ENCODE data around the gene GPER1. TPM values are rescaled to one million over a fixed set of nuclear protein-coding genes. Genes with fewer than 3 reads are reported as not detected.

Gene GPER1
- total and polyA plus RNA-seq, 2 donors (not counting 3 experiments of a cell fraction or from before 2014, with no cell fraction given): 0.77 to 2.3 TPM

DNA sequence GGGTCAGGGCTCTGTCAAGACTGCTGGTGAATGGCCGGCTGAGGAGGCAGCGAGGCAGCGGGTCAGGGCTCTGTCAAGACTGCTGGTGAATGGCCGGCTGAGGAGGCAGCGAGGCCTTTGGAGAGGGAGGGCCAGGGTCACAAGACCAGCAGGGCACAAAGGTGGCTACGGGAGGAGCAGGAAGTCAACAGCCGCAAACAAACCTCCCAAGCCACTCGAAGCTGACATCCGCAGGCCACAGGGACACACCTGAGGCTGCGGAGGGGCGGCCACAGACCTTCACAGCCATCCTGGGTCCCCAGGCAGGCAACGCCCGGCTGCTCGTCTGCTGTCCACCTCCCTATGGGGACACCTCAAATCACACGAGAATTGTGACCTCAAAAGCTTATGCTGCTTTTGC lies 8.9 kb upstream of the GPER1 start:
- Histone ChIP-seq H3K4me1 (ENCODE audit: control insufficient read depth, extremely low read depth, insufficient read depth, low read length) (peaks cover 3% of the 10 kb centered on the region), H3K4me2 (ENCODE audit: insufficient read depth, low read length) (no peak overlapping the region), H3K79me2 (ENCODE audit: control insufficient read depth, insufficient read depth, low read length) (no peaks in the 10 kb centered on the region), H3K4me3 (replicated peaks in 1 of 3; ENCODE audit: insufficient read depth in 1 of 3, low read depth in 1 of 3, low read length in 3 of 3) (no peak overlapping the region), H3K27me3 (ENCODE audit: control insufficient read depth in 2 of 2, insufficient read depth in 2 of 2, low read length in 2 of 2) (no peaks in the 10 kb centered on the region), H3K36me3 (ENCODE audit: control insufficient read depth in 2 of 2, extremely low read depth in 1 of 2, insufficient read depth in 2 of 2, low read length in 2 of 2) (no peaks in the 10 kb centered on the region), H3K27ac (ENCODE audit: insufficient read depth, low read depth, low read length) (no peak overlapping the region), H2AFZ (ENCODE audit: low read depth, low read length) (no peak overlapping the region), H3K9ac (replicated peaks; ENCODE audit: extremely low read depth, insufficient read depth, low read length) (no peak overlapping the region), H3K9me3 (replicated peaks; ENCODE audit: control insufficient read depth, insufficient read depth, low read length) (no peaks in the 10 kb centered on the region), H4K20me1 (replicated peaks; ENCODE audit: control insufficient read depth, extremely low read depth, insufficient read depth, low read length) (no peaks in the 10 kb centered on the region), H3K9me1 (replicated peaks; ENCODE audit: control insufficient read depth, extremely low read depth, insufficient read depth, low read length) (no peaks in the 10 kb centered on the region)
- TF ChIP-seq POLR2AphosphoS5 (IDR thresholded peaks at IDR 0.05; ENCODE audit: insufficient read depth, low read depth, low read length): no peak
- no peak for TF ChIP-seq MYC (IDR thresholded peaks at IDR 0.05; ENCODE audit: low read depth, low read length)
- BruUV-seq (replicated peaks): no TSS peak
- ChIA-PET CTCF (interaction anchor here (0.7 kb wide), 1 partner anchor 13 kb away, joined by 3 read pairs; no protein-coding TSS in a partner anchor), POLR2A (no interaction called here)
- DNase-seq (ENCODE audit: low read depth, low spot score) (no peak), FAIRE-seq (no peak)
- dilution Hi-C loops (cut with MboI; ENCODE audit: extremely low pct_ligation_motif_present, low sequenced_read_pairs) (no loop called here), intact Hi-C loops (cut with micrococcal nuclease) (no loop called here)

DNA sequence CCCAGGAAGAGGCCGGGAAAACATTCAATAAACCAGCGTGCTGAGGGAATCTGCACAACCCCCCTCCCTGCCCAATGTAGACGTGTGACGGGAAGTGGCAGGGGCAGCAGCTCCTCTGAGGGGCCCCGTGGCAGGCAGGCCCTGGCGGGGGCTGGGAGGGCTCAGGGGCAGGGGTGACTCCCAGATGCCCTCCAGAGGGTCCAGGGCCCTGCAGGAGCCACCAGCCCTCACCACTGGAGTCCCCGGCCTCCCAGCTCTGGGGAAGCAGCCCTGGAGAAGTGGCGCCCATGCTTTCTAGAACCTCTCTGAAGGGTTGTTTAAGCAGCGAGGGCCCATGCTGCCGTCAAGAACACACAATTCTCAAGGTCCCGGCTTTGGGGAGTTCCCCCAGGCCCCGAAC lies 8.4 kb upstream of the GPER1 start:
- Histone ChIP-seq H3K9ac (replicated peaks; ENCODE audit: extremely low read depth, insufficient read depth, low read length) (no peak overlapping the region), H3K36me3 (ENCODE audit: control insufficient read depth in 2 of 2, extremely low read depth in 1 of 2, insufficient read depth in 2 of 2, low read length in 2 of 2) (no peaks in the 10 kb centered on the region), H3K27ac (ENCODE audit: insufficient read depth, low read depth, low read length) (no peak overlapping the region), H3K4me2 (ENCODE audit: insufficient read depth, low read length) (no peak overlapping the region), H4K20me1 (replicated peaks; ENCODE audit: control insufficient read depth, extremely low read depth, insufficient read depth, low read length) (no peaks in the 10 kb centered on the region), H2AFZ (ENCODE audit: low read depth, low read length) (no peak overlapping the region), H3K4me3 (replicated peaks in 1 of 3; ENCODE audit: insufficient read depth in 1 of 3, low read depth in 1 of 3, low read length in 3 of 3) (no peak overlapping the region), H3K4me1 (ENCODE audit: control insufficient read depth, extremely low read depth, insufficient read depth, low read length) (peaks cover 3% of the 10 kb centered on the region), H3K9me3 (replicated peaks; ENCODE audit: control insufficient read depth, insufficient read depth, low read length) (no peaks in the 10 kb centered on the region), H3K79me2 (ENCODE audit: control insufficient read depth, insufficient read depth, low read length) (no peaks in the 10 kb centered on the region), H3K9me1 (replicated peaks; ENCODE audit: control insufficient read depth, extremely low read depth, insufficient read depth, low read length) (no peaks in the 10 kb centered on the region), H3K27me3 (ENCODE audit: control insufficient read depth in 2 of 2, insufficient read depth in 2 of 2, low read length in 2 of 2) (no peaks in the 10 kb centered on the region)
- DNase-seq (ENCODE audit: low read depth, low spot score) (no peak), FAIRE-seq (no peak)
- BruUV-seq (replicated peaks): no TSS peak
- ChIA-PET CTCF (interaction anchor here (0.9 kb wide), 1 partner anchor 86 kb away, joined by 3 read pairs; no protein-coding TSS in a partner anchor), POLR2A (no interaction called here)
- intact Hi-C loops (cut with micrococcal nuclease): no loop called here
- dilution Hi-C loops (cut with MboI; ENCODE audit: extremely low pct_ligation_motif_present, low sequenced_read_pairs): no loop called here
- TF ChIP-seq, protein P1, sequence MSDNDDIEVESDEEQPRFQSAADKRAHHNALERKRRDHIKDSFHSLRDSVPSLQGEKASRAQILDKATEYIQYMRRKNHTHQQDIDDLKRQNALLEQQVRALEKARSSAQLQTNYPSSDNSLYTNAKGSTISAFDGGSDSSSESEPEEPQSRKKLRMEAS (IDR thresholded peaks at IDR 0.05; ENCODE audit: insufficient read depth, insufficient read length): no peak
